HepG2 (cell line): ENCODE measurements around the gene TARBP2. TPM values are rescaled to one million over a fixed set of nuclear protein-coding genes. Genes with fewer than 3 reads are reported as not detected.
A peak's percentile ranks its signal among the peaks of the same experiment; 100 is the strongest.

Experiments used
- ARNTL ChIP-seq: sonication (generic); formaldehyde crosslinking; IDR thresholded peaks from 2 replicates; pipeline ENCODE4 v1.4.0; 2020; ENCODE audit warnings: mild to moderate bottlenecking, missing genetic modification reagents
- CREBL2 ChIP-seq: sonication (generic); formaldehyde crosslinking; IDR thresholded peaks from 2 replicates; pipeline ENCODE4 v1.8.1; 2023; ENCODE audit warnings: missing genetic modification reagents, mild to moderate bottlenecking, borderline replicate concordance
- HMG20B ChIP-seq: conservative IDR thresholded peaks from 2 replicates; pipeline ENCODE4 v1.6.1; 2016; ENCODE audit warnings: missing genetic modification reagents, missing compliant biosample characterization
- RBM39 ChIP-seq: fragments of 200-400 bp; formaldehyde crosslinking; IDR thresholded peaks from one replicate; pipeline ENCODE4 v1.6.1; 2018; ENCODE audit warnings: antibody characterized with exemption, mild to moderate bottlenecking, low read depth, low read length; ENCODE audit not compliant: poor library complexity, severe bottlenecking
- ZNF281 ChIP-seq: sonication (generic); formaldehyde crosslinking; IDR thresholded peaks from 2 replicates; pipeline ENCODE4 v1.4.0; 2020; ENCODE audit warnings: missing genetic modification reagents, borderline replicate concordance
- ZNF318 ChIP-seq: sonication (generic); formaldehyde crosslinking; IDR thresholded peaks from 2 replicates; pipeline ENCODE4 v1.4.0; 2020; ENCODE audit warnings: mild to moderate bottlenecking, missing genetic modification reagents
- ZNF790 ChIP-seq: sonication (generic); formaldehyde crosslinking; IDR thresholded peaks from 2 replicates; pipeline ENCODE4 v1.8.0; 2022; ENCODE audit warnings: missing genetic modification reagents, mild to moderate bottlenecking, borderline replicate concordance
- ZSCAN5A ChIP-seq: sonication (generic); formaldehyde crosslinking; IDR thresholded peaks from 2 replicates; pipeline ENCODE4 v1.8.0; 2022; ENCODE audit warnings: mild to moderate bottlenecking, missing genetic modification reagents, borderline replicate concordance
- polyA plus RNA-seq, 8 experiments: library from polyadenylated mRNA; depleted of rRNA in 3 of 8; stranded (reverse) in 7 of 8; unstranded in 1 of 8; fragments of >200 nt; fragmentation: Illumina TruSeq in 4 of 8; extraction: Trizol in 4 of 8; gene quantifications; 2 replicates each; pipeline versions ENCODE4 v1.2.1 to v1.2.3, GENCODE V29; 2011 to 2016; ENCODE audit warnings: low read depth in 4 of 8, missing spikeins in 1 of 8, mixed read lengths in 1 of 8; ENCODE audit not compliant: insufficient read depth in 1 of 8
- total RNA-seq, 5 experiments: library from RNA; depleted of rRNA; stranded (reverse); fragments of >200 nt; fragmentation: Illumina TruSeq; extraction: Trizol; gene quantifications; 2 replicates each; pipeline ENCODE4 v1.2.3, GENCODE V29; 2016; ENCODE audit warnings: low read depth in 1 of 5

The TARBP2 gene
- total and polyA plus RNA-seq, 2 of the 13 experiments (the other 11 are each of a cell fraction or from before 2014, with no cell fraction given) = 47.0 to 55.5 TPM

GRCh38 chr12:53538209-53538689 is 37.2 kb downstream of the TARBP2 start (continued):
- TF ChIP-seq ZNF281 (CRISPR knock-in tag) (peak; percentile 54; the same call in 1 of the 2 replicates), ZNF318 (CRISPR knock-in tag) (0 out of 2 replicates have a peak, but pooled peaks have one; percentile 53), CREBL2 (no peak), RBM39 (no peak), ZNF790 (CRISPR knock-in tag) (no peak), HMG20B (peak; percentile 72; the same call in 1 of the 2 replicates), ZSCAN5A (CRISPR knock-in tag) (no peak; the same call in 1 of the 2 replicates), ARNTL (CRISPR knock-in tag) (no peak)
